Islet of Langerhans (tissue), 1 donor: ENCODE measurements around the gene PAM16.

Experiments
- FAIRE-seq: peaks from one replicate; lab custom pipeline; 2011; peaks lifted over from hg19 to GRCh38; lab: Jason Lieb, UNC

The PAM16 gene

DNA sequence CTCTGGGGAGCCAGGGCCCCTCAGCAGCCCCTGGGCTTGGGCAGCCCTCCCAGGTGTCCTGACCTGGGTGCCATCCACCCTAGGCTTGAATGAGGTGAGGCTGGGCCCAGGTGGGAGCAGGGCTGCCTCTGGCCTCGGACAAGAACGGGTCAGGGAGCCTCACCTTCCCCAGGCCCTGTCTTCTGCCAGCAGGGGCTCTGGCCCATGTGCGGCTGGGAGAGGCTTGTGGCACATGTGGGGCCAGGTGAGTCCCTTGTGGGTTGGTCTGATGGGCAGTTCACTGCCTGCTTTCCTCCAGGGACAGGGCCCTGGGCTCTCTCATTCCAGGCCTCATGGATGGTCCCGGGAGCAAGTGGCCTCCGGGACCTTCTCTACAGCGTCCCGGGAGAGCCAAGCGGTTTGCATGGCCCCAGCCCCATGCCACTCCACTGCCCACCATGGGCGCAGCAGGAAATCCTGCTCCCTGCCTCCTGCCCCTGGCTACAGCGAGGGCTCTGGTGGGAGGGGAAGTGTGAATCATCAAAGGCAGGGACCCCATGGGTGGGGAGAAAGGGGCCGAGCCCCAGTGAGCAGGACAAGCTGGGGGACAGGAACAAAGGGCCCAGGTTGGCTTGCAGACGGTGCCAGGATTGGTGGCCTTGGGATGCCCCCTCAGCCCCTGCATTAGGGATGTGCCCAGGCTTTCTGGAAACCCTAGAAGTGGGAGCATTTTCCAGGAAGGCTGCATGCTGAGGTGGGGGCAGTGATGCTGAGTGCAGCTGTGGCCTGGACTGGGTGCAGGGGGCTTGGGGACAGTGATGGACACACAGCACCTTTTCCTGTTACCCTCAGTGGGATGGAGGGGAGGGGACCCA, 32.7 kb upstream of the PAM16 start:
- FAIRE-seq = no peak

DNA sequence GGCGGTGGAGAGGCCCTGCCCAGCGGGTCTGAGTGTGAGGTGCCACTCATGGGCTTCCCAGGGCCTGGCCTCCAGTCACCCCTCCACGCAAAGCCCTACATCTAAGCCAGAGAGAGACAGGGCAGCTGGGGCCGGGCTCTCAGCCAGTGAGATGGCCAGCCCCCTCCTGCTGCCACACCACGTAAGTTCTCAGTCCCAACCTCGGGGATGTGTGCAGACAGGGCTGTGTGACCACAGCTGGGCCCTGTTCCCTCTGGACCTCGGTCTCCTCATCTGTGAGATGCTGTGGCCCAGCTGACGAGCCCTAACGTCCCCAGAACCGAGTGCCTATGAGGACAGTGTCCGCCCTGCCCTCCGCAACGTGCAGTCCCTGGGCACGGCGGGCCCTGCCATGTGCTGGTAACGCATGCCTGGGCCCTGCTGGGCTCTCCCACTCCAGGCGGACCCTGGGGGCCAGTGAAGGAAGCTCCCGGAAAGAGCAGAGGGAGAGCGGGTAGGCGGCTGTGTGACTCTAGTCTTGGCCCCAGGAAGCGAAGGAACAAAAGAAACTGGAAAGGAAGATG, 31.8 kb upstream of the PAM16 start:
- no peak for FAIRE-seq

DNA sequence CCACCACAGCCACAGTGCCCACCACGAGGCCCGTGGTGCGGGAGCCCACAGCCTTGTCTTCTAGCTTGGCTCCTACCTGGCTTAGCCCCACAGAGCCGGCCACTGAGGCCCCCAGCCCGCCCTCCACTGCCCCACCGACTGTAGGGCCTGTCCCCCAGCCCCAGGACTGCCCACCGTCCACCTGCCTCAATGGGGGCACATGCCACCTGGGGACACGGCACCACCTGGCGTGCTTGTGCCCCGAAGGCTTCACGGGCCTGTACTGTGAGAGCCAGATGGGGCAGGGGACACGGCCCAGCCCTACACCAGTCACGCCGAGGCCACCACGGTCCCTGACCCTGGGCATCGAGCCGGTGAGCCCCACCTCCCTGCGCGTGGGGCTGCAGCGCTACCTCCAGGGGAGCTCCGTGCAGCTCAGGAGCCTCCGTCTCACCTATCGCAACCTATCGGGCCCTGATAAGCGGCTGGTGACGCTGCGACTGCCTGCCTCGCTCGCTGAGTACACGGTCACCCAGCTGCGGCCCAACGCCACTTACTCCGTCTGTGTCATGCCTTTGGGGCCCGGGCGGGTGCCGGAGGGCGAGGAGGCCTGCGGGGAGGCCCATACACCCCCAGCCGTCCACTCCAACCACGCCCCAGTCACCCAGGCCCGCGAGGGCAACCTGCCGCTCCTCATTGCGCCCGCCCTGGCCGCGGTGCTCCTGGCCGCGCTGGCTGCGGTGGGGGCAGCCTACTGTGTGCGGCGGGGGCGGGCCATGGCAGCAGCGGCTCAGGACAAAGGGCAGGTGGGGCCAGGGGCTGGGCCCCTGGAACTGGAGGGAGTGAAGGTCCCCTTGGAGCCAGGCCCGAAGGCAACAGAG, 31.0 kb upstream of the PAM16 start:
- no peak for FAIRE-seq

DNA sequence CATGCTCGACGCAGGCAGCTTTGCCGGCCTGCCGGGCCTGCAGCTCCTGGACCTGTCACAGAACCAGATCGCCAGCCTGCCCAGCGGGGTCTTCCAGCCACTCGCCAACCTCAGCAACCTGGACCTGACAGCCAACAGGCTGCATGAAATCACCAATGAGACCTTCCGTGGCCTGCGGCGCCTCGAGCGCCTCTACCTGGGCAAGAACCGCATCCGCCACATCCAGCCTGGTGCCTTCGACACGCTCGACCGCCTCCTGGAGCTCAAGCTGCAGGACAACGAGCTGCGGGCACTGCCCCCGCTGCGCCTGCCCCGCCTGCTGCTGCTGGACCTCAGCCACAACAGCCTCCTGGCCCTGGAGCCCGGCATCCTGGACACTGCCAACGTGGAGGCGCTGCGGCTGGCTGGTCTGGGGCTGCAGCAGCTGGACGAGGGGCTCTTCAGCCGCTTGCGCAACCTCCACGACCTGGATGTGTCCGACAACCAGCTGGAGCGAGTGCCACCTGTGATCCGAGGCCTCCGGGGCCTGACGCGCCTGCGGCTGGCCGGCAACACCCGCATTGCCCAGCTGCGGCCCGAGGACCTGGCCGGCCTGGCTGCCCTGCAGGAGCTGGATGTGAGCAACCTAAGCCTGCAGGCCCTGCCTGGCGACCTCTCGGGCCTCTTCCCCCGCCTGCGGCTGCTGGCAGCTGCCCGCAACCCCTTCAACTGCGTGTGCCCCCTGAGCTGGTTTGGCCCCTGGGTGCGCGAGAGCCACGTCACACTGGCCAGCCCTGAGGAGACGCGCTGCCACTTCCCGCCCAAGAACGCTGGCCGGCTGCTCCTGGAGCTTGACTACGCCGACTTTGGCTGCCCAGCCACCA, 30.2 kb upstream of the PAM16 start:
- no peak for FAIRE-seq

DNA sequence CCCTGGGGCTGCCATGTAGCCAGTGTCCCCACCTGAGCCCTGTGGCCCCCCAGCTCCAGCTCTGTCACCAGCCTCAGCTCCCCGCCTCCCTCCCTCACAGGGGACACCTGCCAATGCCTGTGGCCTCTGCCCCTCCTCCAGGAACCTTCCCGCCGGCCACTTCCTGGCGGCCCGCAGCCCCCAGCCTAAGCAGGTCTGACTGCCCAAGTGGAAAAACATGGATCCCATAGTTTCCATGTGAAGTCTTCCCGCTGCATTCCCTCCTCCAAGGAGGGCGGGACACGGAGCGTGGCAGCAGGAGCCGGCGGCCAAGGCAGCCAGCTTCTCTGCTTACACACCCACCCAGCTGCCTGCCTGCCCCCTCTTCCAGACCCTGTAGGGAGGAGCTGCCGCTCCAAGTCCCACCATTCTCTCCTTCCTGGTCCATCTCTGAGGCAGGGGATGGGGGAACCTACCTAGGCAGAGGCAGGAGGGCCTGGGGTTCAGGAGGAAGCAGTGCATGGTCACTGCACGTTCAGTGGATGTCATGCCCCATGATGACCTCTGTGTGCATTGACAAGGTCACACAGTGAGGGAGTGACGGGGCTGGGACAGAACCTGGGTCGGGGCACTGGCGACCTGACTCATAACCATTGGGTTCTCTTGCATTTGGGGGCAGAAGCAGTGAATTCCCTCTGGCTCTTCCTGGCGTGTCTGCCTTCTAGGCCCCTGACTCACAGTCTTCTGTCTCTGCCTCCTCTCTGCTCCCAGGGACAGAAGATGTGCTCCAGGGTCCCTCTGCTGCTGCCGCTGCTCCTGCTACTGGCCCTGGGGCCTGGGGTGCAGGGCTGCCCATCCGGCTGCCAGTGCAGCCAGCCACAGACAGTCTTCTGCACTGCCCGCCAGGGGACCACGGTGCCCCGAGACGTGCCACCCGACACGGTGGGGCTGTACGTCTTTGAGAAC, 29.3 kb upstream of the PAM16 start:
- no peak for FAIRE-seq

DNA sequence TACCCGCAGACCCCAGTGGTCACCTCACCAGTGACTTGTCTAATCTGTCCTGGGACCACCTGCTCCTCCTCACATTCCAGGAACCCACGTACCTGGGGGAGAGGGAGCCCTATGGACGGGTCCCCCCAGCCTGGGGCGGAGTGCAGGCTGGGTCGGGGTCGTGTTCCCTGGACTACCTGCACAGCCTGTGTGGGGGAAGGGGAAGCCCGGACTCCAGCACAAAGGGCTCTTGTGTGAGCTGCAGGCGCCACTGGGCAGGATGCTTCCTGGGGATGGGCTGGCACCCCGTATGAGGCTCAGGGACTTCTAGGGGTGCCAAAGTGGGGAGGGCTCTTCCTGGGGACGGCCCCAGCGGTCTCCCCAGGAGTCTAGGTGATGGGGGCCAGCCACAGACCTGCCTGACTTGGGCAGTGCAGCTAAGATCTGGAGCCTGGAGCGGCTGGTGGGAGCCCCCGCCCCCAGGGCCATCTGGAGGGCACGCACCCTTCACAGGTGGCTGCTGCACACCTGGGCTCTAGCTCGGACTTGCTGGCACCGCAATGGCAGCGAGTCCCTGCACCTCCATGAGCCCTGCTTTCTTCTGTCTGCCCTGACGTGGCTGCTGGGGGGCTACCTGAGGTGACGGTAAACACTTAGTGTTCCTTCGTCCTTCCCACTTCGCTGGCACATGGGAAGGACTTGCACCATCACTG, 28.0 kb upstream of the PAM16 start:
- no peak for FAIRE-seq

DNA sequence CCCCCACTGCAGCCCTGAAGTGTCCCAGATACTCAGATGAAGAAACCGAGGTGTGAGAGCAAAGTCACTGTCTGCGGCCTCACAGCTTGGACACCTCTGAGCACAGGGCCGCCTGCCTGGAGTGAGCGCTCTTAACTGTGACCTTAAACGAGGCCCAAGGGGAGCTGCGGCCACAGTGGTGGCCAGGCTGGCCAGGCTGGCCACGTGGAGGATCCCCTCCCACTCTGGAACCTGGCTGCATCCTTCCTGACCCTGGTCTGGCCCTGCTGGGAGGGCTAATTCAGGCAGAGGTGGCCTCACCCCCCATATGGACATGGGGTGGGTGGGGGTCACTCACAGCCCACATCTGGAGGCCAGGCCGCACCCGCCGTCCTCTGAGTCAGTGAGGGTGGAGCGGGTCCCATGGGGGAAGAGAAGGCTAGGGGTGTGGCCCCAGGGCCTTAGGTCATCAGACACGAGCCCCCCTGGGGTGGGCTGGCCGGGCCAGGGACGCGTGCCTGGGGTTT, 27.1 kb upstream of the PAM16 start:
- FAIRE-seq = no peak

DNA sequence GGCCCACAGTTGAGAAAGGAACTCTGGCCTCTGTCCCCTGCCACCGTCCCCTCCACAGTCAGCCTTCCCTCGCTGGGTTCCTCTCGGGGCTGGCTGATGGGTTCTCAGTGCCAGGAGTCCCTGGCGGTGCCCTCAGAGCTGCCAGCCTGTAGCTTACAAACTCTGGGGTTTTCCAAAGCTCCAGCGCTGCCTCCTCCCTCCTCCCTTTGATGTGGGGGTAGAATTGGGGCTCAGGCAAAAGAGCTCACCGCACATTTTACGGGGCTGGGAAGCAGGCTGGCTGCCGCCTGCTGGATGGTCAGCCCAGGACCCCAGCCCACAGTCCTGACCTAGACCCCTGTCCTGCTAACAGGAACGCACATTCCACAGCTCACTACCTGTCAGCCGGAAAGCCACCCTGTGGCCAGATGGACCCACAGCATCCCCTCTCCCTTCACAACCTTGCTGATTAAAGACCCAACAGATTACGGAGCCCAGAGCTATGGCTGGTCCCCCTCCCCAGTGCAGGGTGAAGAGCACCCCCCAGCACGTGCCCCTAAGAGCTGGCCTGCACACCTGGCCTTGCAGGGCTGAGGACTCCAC, 26.5 kb upstream of the PAM16 start:
- FAIRE-seq = no peak

DNA sequence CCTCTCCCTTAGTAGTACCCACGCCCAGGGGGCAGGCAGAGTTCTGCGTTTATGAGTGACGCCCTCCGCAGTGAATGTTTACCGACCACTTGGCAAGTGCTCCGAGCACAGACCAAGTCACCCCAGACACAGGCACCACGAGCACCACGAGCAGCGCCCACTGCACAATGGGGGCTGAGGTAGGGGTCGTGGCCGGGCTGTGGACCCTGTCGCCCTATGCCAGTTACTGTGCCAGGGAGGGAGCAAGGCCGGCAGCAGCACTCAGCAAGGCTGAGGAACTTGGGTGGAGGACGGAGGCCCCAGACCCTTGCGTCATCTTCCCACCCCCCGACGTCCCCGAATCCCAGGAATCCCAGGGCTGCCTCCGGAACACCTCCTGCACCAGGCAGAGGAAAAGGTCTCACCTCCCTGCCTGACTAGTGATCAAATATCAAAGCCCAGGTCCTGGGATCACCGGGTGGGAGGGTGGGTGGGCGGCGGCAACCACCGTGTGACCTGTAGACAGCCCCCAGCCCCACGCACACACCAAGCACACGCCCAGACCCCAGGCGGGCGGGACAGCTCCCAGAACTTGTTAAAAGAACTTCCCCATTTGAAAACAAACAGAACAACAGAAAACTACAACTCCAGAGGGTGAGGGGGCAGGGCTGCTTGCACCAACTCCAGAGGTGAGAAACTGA, 25.9 kb upstream of the PAM16 start:
- FAIRE-seq = no peak

DNA sequence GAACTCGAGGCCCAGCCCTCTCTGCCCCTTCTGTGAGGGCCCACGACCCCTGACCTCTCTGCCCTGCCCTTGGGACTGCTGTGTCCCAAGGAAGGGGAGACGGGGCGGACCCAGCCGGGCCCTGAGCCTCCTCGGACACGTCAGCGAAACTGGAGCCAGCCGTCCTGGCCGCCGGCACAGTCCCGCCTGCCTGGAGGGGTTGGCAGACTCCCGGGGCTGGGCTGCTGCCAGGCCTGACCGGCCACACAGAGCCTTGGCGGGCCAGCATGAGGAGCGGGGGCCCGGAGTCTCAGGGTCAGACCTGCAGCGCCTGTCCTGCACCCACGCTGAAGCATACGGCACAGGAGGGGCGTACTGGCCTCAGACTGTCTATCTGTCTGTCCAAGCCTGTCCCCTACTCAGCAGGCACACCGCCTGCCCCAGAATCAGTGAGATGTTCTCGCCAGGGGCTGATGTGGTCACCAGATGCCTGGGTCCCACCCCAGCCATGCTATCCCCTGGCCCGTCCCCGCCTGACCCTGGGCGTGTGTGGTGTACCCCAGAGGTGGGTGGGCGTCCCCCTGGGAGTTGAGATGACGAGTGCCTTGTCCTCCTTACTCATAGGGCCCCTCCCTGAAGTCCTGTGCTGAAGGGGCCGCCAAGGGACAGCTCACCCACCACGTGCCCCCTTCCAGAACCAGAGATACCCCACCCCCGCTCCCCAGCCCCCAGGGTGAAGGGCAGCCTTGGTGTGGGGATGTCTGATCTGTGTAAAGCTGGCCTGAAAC, 25.2 kb upstream of the PAM16 start:
- FAIRE-seq = no peak

DNA sequence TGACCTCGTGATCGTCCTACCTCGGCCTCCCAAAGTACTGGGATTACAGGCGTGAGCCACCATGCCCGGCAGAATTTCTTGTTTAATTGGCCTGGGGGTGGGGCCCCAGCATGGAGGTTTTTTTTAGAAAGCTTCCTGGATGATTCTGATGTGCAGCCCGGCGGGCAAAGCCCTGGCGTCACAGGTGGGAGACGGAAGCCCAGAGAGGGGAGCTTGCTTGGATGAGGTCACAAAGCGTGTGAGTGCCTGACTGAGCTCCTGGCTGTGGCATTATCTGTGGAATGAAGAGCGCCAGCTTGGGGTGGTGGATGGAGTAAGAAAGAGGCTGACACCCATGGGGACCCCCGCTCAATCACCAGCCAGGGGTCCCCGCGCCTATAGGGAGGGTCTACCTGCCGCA, 24.6 kb upstream of the PAM16 start:
- FAIRE-seq = no peak

DNA sequence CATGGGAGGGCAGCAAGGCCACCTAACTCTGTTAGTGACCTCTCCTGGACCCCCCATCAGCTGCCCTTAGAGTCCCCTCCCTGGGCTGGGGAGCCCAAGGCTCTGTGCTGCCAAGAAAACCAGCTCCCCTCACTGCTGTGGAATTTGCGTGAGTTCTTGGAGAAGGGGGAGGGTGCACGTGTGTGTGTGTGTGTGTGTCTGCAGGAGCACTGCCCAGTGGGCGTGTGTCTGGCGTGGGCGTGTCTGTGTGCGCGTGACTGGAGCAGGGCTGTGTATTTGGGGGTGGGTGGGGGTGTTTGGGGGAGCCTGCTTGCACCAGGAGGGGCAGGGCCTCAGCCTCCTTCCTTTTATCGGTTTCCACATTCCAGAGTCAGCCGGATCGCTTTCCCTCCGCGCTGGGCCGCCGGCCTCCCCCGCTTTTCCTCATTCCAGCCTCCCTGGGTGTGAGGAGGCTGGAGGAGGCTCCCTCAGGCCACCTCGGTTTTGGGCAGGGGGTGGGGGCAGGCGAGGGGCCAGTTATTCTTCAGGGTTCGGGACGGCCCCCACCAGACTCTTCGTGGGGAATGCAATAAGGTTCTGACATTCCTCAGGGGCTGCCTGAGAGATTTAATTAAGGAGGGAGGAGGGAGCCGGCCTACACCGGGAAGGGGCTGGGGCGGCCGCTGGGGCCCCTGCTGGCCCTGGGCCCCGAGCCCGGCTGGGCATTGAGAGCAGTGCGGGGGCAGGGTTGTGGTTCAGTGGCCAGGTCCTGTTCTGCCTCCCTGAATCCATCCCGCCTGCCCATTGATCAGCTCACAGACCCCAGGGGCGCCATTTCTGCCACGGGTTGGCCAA, 23.0 kb upstream of the PAM16 start:
- FAIRE-seq = no peak

DNA sequence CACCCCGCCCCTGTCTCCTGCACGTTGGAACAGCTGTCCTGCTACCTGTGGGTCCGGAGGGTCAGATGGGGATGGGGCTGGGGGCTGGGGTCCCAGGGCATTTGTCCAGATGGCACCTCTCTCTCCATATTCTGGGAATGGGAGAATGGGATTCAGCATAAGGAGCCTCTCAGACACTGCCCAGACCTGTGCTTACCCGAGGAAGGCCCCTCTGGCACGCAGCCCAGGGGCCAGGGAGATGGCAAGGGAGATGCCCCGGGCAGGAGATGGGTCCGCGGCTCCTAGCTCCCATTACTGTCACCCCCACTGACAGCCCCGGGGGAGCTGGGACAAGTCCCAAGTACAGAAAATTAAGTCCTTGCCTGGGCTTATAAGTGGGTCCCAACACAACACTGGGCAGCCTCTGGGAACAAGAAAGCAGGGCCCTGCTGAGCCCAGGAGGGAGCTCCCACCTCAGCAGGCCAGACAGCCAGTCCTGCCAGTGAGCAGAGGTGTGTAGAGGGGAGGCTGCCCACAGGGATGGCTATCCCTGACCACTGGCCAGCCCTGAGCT, 22.3 kb upstream of the PAM16 start:
- no peak for FAIRE-seq

DNA sequence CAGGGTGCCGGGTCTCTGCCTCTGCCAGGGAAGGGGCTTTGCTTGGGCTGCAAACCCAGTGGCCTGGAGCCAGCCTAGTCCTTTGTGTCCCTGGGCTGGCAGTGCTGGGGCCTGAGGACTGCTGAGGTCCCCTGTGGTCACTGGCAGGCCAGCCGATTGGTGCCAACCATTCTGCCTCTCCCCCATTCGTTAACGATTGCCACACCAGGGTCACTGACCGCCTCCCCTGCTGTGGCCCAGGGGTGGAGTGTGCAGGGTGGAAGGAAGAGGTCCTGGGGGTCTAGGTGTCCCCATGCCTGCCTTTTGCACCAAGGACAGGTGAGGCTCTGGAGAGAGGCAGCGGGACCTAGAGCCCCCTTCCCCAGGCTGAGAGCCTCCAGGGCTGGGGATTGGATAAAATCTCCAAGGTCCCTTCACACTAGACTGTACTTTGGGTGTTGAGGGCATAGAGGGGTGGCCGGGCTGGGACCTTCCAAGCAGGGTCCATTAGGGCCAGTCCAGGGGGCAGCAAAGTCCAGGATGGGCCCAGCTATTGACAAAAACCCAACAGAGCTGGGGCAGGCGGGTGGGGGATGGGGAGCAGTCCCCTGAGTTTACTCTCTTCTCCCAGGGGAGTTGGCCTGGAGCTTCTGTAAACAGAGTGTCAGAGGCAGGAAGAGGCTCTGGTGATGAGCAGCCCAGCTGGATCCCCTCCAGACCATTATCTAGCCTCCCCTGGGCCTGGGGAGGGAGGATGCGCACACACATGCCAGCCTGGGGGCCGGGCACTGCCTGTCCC, 21.6 kb upstream of the PAM16 start:
- no peak for FAIRE-seq

DNA sequence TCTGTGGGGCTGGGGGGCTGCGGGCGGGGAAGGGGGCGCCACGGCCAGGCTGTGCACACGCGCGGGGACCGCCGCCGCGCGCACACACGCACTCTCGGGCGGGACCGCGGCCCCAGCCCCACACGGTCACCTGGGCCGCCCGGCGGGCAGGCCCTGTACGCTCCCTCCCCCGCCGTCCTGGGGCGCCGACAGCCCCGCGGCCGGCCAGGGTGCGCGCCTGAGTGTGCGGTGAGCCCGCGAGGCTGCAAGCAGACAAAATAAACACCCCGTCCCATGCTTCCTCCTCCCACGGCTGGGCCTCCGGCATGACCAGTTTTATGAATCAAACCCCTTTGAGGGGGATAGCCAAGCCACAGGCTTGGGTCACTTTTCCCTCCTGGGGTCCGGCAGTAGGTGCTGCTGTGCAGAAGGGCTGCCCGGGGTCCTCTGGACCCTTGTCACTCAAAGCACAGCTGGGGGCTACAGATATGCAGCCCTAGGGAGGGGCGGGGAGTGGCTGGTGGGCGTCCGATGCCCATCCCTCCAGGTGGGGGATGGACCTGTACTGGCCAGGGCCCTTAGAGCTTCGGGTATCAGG, 21.0 kb upstream of the PAM16 start:
- no peak for FAIRE-seq
